ENCODE measurements around the gene MYH13. TPM values are rescaled to one million over a fixed set of nuclear protein-coding genes. Genes with fewer than 3 reads are reported as not detected.
"Not testable (repeated sequence)": the region's sequence is repeated elsewhere in the genome, so short reads cannot be mapped to it uniquely, and the experiment has no call there.

MYH13 gene
- total RNA-seq, 1 donor from 2014 or later, result not detected

- H3K9me3 ChIP-seq, result no peaks in the 10 kb centered on the region
- H3K27ac ChIP-seq, result no peak overlapping the region
- H3K4me3 ChIP-seq, result no peak overlapping the region
- intact Hi-C loops (cut with DNase I), result no loop called here
- no peak for DNase-seq (ENCODE audit: extremely low spot score in 2 of 2)
- H3K36me3 ChIP-seq, result no peaks in the 10 kb centered on the region
- no peaks in the 10 kb centered on the region for H3K27me3 ChIP-seq
- H3K4me1 ChIP-seq, result no peaks in the 10 kb centered on the region
- TF ChIP-seq POLR2AphosphoS5 (IDR thresholded peaks at IDR 0.05; ENCODE audit: insufficient read depth in 1 of 2, low read depth in 1 of 2) (no peak), CTCF (IDR thresholded peaks at IDR 0.05) (peak; percentile 48 to 69 (median 54))
Observed at GRCh38 chr17:10295728-10296343, 77.0 kb downstream of the MYH13 start.

GRCh38 chr17:10294180-10294579 lies 78.6 kb downstream of the MYH13 start:
- Histone ChIP-seq H3K36me3 (no peaks in the 10 kb centered on the region), H3K4me1 (peaks cover 12% of the 10 kb centered on the region), H3K27me3 (no peaks in the 10 kb centered on the region), H3K27ac (no peak overlapping the region), H3K9me3 (no peaks in the 10 kb centered on the region), H3K4me3 (no peak overlapping the region)
- intact Hi-C loops (cut with DNase I), result no loop called here
- DNase-seq (ENCODE audit: extremely low spot score in 2 of 2), result no peak
- TF ChIP-seq CTCF (IDR thresholded peaks at IDR 0.05) (no peak), POLR2A (IDR thresholded peaks at IDR 0.05) (no peak), POLR2AphosphoS5 (IDR thresholded peaks at IDR 0.05; ENCODE audit: insufficient read depth in 1 of 2, low read depth in 1 of 2) (no peak)

- H3K4me3 ChIP-seq, result no peak overlapping the region
- intact Hi-C loops (cut with DNase I), result no loop called here
- peaks cover 12% of the 10 kb centered on the region for H3K4me1 ChIP-seq
- H3K27me3 ChIP-seq, result no peaks in the 10 kb centered on the region
- H3K36me3 ChIP-seq, result no peaks in the 10 kb centered on the region
- peak overlapping the region; percentile 15 for H3K27ac ChIP-seq
- TF ChIP-seq POLR2AphosphoS5 (IDR thresholded peaks at IDR 0.05; ENCODE audit: insufficient read depth in 1 of 2, low read depth in 1 of 2) (no peak), CTCF (IDR thresholded peaks at IDR 0.05) (no peak), POLR2A (IDR thresholded peaks at IDR 0.05) (no peak)
- no peaks in the 10 kb centered on the region for H3K9me3 ChIP-seq
- DNase-seq (ENCODE audit: extremely low spot score in 2 of 2), result no peak
Observed at GRCh38 chr17:10292057-10292937, 80.5 kb downstream of the MYH13 start.

- DNase-seq (ENCODE audit: extremely low spot score in 2 of 2); H3K9me3 ChIP-seq; H3K27me3 ChIP-seq; H3K36me3 ChIP-seq; intact Hi-C loops (cut with DNase I); H3K4me3 ChIP-seq: not testable (repeated sequence)
- Histone ChIP-seq H3K27ac (peak overlapping the region; percentile 15), H3K4me1 (peaks cover 12% of the 10 kb centered on the region)
Observed at GRCh38 chr17:10291576-10291975, 81.2 kb downstream of the MYH13 start.

GRCh38 chr17:10290041-10290440 lies 82.8 kb downstream of the MYH13 start:
- Histone ChIP-seq H3K9me3 (no peaks in the 10 kb centered on the region), H3K4me1 (peaks cover 12% of the 10 kb centered on the region), H3K27ac (no peak overlapping the region), H3K4me3 (no peak overlapping the region), H3K27me3 (no peaks in the 10 kb centered on the region), H3K36me3 (no peaks in the 10 kb centered on the region)
- TF ChIP-seq POLR2AphosphoS5 (IDR thresholded peaks at IDR 0.05; ENCODE audit: insufficient read depth in 1 of 2, low read depth in 1 of 2) (no peak), POLR2A (IDR thresholded peaks at IDR 0.05) (no peak), CTCF (IDR thresholded peaks at IDR 0.05) (no peak)
- intact Hi-C loops (cut with DNase I), result no loop called here
- DNase-seq (ENCODE audit: extremely low spot score in 2 of 2), result peak in 1 of 2 donors; percentile 49
